HFFc6 (cell line): ENCODE results near the gene AKIP1. TPM values are rescaled to one million over a fixed set of nuclear protein-coding genes. Genes with fewer than 3 reads are reported as not detected.
"Not testable (repeated sequence)": the region's sequence is repeated elsewhere in the genome, so short reads cannot be mapped to it uniquely, and the experiment has no call there.

Experiments used
- DNase-seq: peaks from one replicate; pipeline ENCODE4 v3.0.0-alpha.2; 2018
- H3K27ac Mint-ChIP-seq: 2 replicates; pipeline ENCODE4 v1.8.0; 2020; ENCODE audit warnings: mild to moderate bottlenecking, mixed read lengths
- H3K27me3 Mint-ChIP-seq: 2 replicates; pipeline ENCODE4 v1.8.0; 2021; ENCODE audit warnings: mild to moderate bottlenecking, moderate library complexity, mixed read lengths; ENCODE audit not compliant: insufficient read depth
- H3K36me3 Mint-ChIP-seq: 2 replicates; pipeline ENCODE4 v1.8.0; 2021; ENCODE audit warnings: low read depth, mixed read lengths
- H3K4me1 Mint-ChIP-seq: 2 replicates; pipeline ENCODE4 v1.8.0; 2020; ENCODE audit warnings: low read depth, mixed read lengths
- H3K4me3 Mint-ChIP-seq: 2 replicates; pipeline ENCODE4 v1.8.0; 2020; ENCODE audit warnings: mild to moderate bottlenecking, moderate library complexity, mixed read lengths
- H3K9me3 Mint-ChIP-seq: 2 replicates; pipeline ENCODE4 v1.8.0; 2020; ENCODE audit warnings: mild to moderate bottlenecking, mixed read lengths
- CTCF ChIP-seq: fragments of 200-600 bp; sonication (generic); IDR thresholded peaks from 2 replicates; pipeline ENCODE4 v1.5.0; 2021; ENCODE audit warnings: antibody characterized with exemption, mild to moderate bottlenecking
- total RNA-seq, 6 experiments: library from RNA; stranded (reverse); fragmentation: NEBNext Ultra II Directional; extraction: Animal tissue kit (Norgen Biotek cat#: 25700); gene quantifications; 2 replicates in 1 of 6; 3 replicates in 5 of 6; pipeline ENCODE4 v1.2.3, GENCODE V29; 2021

Gene AKIP1
- total RNA-seq, 6 experiments from 2014 or later: 39.9 to 47.3 (median 42.5) TPM

- H3K27ac Mint-ChIP-seq: no peak overlapping the region
- peaks cover 6% of the 10 kb centered on the region for H3K36me3 Mint-ChIP-seq
- no peak for TF ChIP-seq CTCF
- peaks cover 3% of the 10 kb centered on the region; the same call in 1 of the 2 replicates for H3K9me3 Mint-ChIP-seq
- peaks cover 3% of the 10 kb centered on the region for H3K27me3 Mint-ChIP-seq
- DNase-seq: no peak
- H3K4me1 Mint-ChIP-seq: peaks cover 27% of the 10 kb centered on the region
- no peak overlapping the region for H3K4me3 Mint-ChIP-seq
These were observed 19.6 kb downstream of the AKIP1 start for GRCh38 chr11:8930456-8931175.

- no peak for DNase-seq
- peaks cover 3% of the 10 kb centered on the region for H3K27me3 Mint-ChIP-seq
- no peak within 1 kb of the TSS for H3K4me3 Mint-ChIP-seq
- TF ChIP-seq CTCF: no peak
- H3K4me1 Mint-ChIP-seq: peaks cover 28% of the 10 kb centered on the region
- peaks cover 3% of the 10 kb centered on the region; the same call in 1 of the 2 replicates for H3K9me3 Mint-ChIP-seq
- H3K36me3 Mint-ChIP-seq: peaks cover 6% of the 10 kb centered on the region
- no peak within 1 kb of the TSS for H3K27ac Mint-ChIP-seq
These were observed 21.7 kb downstream of the AKIP1 start, which contains the start of gene C11orf16 for GRCh38 chr11:8932564-8933180. TSS of gene C11orf16 (minus strand) at chr11:8932947. CDS start at chr11:8932308, 639 bp downstream.

- Mint-ChIP-seq H3K27me3 (peaks cover 3% of the 10 kb centered on the region), H3K27ac (no peak overlapping the region), H3K4me3 (no peak overlapping the region), H3K4me1 (peaks cover 22% of the 10 kb centered on the region), H3K9me3 (peaks cover 3% of the 10 kb centered on the region; the same call in 1 of the 2 replicates), H3K36me3 (peaks cover 6% of the 10 kb centered on the region)
- DNase-seq: no peak
- TF ChIP-seq CTCF: 0 out of 2 replicates have a peak, but pooled peaks have one; percentile 30
These were observed 22.9 kb downstream of the AKIP1 start for GRCh38 chr11:8933931-8934330.

DNA sequence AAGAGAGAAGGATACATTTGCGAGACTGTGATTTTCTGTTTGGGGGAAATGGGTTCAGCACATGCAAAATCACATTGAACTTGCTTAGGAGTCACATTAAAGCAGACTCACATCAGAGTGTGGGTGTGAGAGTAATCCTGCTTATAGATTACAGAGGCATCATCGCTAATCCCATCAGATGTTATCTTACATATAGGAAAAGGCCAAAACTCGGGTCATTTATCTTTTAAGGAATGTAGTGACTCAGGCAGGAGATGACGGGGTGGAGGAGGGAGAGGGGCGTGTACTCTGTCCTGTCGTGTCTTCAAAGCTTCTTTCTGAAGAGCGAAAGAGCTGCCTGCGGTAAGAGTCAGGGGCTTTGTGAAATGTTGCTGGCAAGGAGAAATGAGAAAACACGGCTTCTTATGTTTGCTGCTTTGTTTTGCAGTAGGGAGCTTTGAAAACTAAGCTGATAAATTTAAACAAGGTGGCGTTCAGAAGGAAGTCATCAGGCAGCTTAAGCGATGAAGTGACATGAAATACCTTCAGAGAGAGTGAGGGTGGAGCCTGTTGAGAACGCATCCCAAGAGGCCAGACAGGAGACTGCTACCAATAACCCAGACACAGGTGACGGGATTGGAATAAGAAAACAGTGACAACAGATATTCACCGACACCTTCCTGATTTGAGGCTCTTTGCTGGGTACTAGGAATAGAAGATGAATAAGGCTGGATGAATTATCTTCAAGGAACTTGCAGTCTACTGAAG, 23.9 kb downstream of the AKIP1 start:
- peaks cover 15% of the 10 kb centered on the region for H3K4me1 Mint-ChIP-seq
- peaks cover 5% of the 10 kb centered on the region for H3K27me3 Mint-ChIP-seq
- H3K4me3 Mint-ChIP-seq: peak overlapping the region; percentile 54
- no peak for TF ChIP-seq CTCF
- no peaks in the 10 kb centered on the region for H3K36me3 Mint-ChIP-seq
- peak overlapping the region; percentile 49 for H3K27ac Mint-ChIP-seq
- no peaks in the 10 kb centered on the region for H3K9me3 Mint-ChIP-seq
- peak; percentile 62 for DNase-seq

- H3K4me1 Mint-ChIP-seq: peaks cover 15% of the 10 kb centered on the region
- not testable (repeated sequence) for H3K27me3 Mint-ChIP-seq, H3K9me3 Mint-ChIP-seq, H3K4me3 Mint-ChIP-seq, DNase-seq, H3K27ac Mint-ChIP-seq, H3K36me3 Mint-ChIP-seq
These were observed 24.8 kb downstream of the AKIP1 start for GRCh38 chr11:8935789-8936188.
